ENCODE measurements around the gene ADGRG1. TPM values are rescaled to one million over a fixed set of nuclear protein-coding genes. Genes with fewer than 3 reads are reported as not detected.
A peak's percentile ranks its signal among the peaks of the same experiment; 100 is the strongest.

The ADGRG1 gene
- total and polyA plus RNA-seq, 2 experiments from 2014 or later = 0.21 TPM; not detected in 1

DNA sequence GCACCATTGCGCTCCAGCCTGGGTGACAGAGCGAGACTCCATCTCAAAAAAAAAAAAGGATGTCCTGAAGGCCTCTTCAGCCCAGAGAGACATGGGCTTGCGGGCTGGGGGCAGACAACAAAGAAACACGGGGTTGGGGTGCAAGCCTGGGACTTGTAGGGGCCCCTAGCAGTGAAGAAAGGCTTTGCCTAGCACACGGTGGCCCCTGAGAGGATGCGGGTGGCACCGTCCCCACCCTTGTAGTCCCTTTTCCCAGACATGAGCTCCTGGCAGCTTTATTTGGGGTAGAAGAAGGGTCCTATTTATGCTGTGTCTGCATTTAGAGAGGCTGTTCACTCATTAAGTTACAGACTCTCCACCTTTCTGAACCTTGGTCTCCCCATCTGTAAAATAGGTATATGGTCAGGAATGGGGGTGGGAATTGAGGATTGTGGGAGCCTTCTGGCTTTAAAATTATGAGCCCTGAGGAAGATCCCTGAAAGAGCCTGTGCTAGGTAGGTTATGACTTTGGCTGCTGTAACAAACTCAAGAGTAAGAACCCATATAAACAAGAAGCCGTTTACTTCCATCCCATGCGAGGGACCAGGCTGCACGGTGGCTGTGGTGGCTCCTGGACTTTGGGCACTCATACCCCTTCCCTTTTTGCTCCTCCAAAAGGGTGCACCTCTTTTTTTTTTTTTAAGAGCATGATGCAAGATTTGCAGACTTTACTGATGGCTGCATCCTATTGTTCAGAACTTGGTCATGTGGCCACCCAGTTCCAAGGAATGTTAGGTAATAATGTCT, 20.6 kb upstream of the ADGRG1 start:
- H3K4me3 ChIP-seq = no peak overlapping the region
- H3K27me3 ChIP-seq = no peaks in the 10 kb centered on the region
- H3K9me3 ChIP-seq (ENCODE audit: low read depth) = no peaks in the 10 kb centered on the region
- no peak for DNase-seq (ENCODE audit: low read depth in 1 of 2, low spot score in 1 of 2)
- no peaks in the 10 kb centered on the region for H3K4me1 ChIP-seq (ENCODE audit: low read depth)
- H3K27ac ChIP-seq = no peak overlapping the region
- TF ChIP-seq CTCF (IDR thresholded peaks at IDR 0.05; ENCODE audit: low read depth, low read length) = no peak
- H3K36me3 ChIP-seq = no peaks in the 10 kb centered on the region

DNA sequence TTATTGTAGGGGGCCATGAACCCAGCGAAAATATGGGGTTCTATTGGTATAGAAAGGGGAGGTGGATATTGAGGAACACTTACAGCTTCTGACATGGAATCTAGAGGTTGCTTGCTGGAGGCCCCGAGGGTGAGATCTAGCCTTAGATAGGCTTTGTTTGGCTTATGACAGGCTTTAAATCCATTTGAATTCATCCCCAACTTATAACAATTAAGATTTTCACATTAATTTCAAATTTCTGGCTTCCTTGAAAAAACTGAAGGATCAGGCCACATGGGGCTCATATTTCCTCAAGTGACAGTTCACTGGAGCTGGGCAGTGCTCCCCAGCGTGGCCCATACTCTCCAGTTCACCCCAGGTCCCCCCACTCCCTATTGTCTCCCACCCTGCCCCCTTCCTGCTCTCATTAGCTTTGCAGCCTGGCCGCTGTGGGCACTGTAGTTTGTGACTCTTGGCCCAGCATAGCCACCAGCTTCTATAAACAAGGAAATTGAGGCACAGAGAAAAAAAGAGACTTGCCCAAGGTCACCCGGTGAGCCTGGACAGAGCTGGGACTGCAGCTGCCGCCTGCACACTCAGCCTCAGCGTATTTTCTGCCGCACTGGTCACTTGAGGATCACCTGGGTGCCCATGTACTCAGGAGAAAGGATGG, 19.8 kb upstream of the ADGRG1 start:
- no peak for DNase-seq (ENCODE audit: low read depth in 1 of 2, low spot score in 1 of 2)
- no peak overlapping the region for H3K4me3 ChIP-seq
- no peak for TF ChIP-seq CTCF (IDR thresholded peaks at IDR 0.05; ENCODE audit: low read depth, low read length)
- no peaks in the 10 kb centered on the region for H3K9me3 ChIP-seq (ENCODE audit: low read depth)
- H3K36me3 ChIP-seq = no peaks in the 10 kb centered on the region
- no peaks in the 10 kb centered on the region for H3K27me3 ChIP-seq
- H3K4me1 ChIP-seq (ENCODE audit: low read depth) = no peaks in the 10 kb centered on the region
- no peak overlapping the region for H3K27ac ChIP-seq

DNA sequence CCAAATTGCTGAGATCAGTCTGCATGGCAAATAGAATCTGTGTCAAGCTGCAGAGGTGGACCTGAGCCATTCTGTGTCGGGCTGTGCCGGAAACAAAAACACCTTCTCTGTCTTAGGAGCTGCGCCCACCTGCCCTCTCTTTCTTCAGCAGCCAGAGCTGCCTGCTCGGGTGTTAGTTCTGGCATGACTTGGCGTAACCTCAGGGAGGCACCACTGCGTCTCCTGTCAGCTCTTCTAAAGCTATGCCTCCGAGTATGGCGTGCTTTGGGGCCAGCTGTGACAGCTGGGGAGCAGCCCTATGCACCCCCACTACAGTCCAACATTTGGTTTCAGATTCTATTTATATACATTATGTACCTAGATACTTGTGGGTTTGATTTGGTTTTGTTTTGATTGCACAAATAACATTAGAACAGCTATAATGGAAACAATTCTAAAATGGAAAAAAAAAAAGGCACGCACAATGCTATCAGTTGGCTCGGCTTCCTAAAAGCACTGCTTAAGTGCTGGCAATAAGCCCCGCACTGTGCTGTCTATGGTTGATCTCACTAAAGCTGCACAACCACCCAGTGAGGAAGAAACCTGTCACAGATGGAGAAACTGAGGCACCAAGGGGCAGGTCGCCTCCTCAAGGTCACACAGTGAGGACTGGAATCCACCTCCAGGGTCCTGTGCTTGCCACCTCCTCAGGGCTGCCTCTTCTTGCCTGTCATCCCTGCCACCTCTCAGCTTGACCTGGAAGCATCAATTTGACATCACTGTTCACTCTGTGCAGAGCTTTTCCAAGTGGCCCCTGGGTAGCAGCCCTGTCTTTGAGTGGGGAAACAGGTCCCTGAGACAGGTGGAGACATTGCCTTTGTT, 18.7 kb upstream of the ADGRG1 start:
- peak in 1 of 2 donors; percentile 59 for DNase-seq (ENCODE audit: low read depth in 1 of 2, low spot score in 1 of 2)
- peak; percentile 28 for TF ChIP-seq CTCF (IDR thresholded peaks at IDR 0.05; ENCODE audit: low read depth, low read length)
- H3K9me3 ChIP-seq (ENCODE audit: low read depth) = no peaks in the 10 kb centered on the region
- H3K4me1 ChIP-seq (ENCODE audit: low read depth) = no peaks in the 10 kb centered on the region
- H3K27me3 ChIP-seq = no peaks in the 10 kb centered on the region
- H3K27ac ChIP-seq = no peak overlapping the region
- H3K4me3 ChIP-seq = no peak overlapping the region
- H3K36me3 ChIP-seq = no peaks in the 10 kb centered on the region

DNA sequence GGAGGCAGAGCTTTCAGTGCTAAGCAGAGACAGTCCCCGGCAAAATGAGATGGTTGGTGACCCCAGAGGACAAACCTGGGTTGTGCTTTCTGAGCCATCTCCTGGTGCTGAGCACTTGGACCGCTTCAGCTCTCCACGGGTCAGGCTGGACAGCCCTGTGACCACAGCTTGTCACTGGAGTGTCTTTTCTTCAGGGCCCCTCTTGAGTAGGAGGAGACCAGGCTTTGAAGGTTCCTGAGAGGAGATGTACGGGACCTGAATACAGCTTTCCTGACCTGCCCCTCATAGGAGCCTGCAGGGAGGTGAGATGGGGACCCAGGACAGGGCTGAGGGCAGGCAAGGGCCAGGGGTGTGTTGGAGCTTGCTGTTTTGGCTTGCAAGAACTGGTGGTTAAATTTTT, 17.8 kb upstream of the ADGRG1 start:
- Histone ChIP-seq H3K27ac (no peak overlapping the region), H3K9me3 (ENCODE audit: low read depth) (no peaks in the 10 kb centered on the region), H3K4me1 (ENCODE audit: low read depth) (no peaks in the 10 kb centered on the region), H3K36me3 (no peaks in the 10 kb centered on the region), H3K4me3 (no peak overlapping the region), H3K27me3 (no peaks in the 10 kb centered on the region)
- DNase-seq (ENCODE audit: low read depth in 1 of 2, low spot score in 1 of 2) = no peak
- TF ChIP-seq CTCF (IDR thresholded peaks at IDR 0.05; ENCODE audit: low read depth, low read length) = no peak

- Histone ChIP-seq H3K27ac (no peak overlapping the region), H3K4me1 (ENCODE audit: low read depth) (no peaks in the 10 kb centered on the region), H3K27me3 (no peaks in the 10 kb centered on the region), H3K9me3 (ENCODE audit: low read depth) (no peaks in the 10 kb centered on the region), H3K4me3 (no peak overlapping the region), H3K36me3 (no peaks in the 10 kb centered on the region)
- no peak for TF ChIP-seq CTCF (IDR thresholded peaks at IDR 0.05; ENCODE audit: low read depth, low read length)
- DNase-seq (ENCODE audit: low read depth in 1 of 2, low spot score in 1 of 2) = peak in 1 of 2 donors; percentile 31
Measured at GRCh38 chr16:57611181-57611580, 17.2 kb upstream of the ADGRG1 start.
